Tibial nerve (tissue), 4 donors: Measurements from ENCODE around the gene PFDN1. TPM values are rescaled to one million over a fixed set of nuclear protein-coding genes. Genes with fewer than 3 reads are reported as not detected.

Experiments used
- DNase-seq, 2 donors: peaks; one replicate each; pipeline ENCODE4 v3.0.0-alpha.2; 2019; ENCODE audit warnings: low spot score in 2 of 2
- H3K27ac ChIP-seq, 4 donors: fragments of 200-600 bp; sonication (generic) in 3 of 4; one replicate each; pipeline ENCODE4 v1.5.1; 2017 to 2019; ENCODE audit warnings: mild to moderate bottlenecking in 1 of 4
- H3K27me3 ChIP-seq, 2 donors: fragments of 200-600 bp; sonication (generic) in 1 of 2; one replicate each; pipeline versions ENCODE4 v1.5.1 to v1.6.0; 2017 to 2019
- H3K36me3 ChIP-seq, 3 donors: fragments of 200-600 bp; sonication (generic); one replicate each; pipeline ENCODE4 v1.5.1; 2018 to 2019
- H3K4me1 ChIP-seq, 4 donors: fragments of 200-600 bp; sonication (generic) in 3 of 4; one replicate each; pipeline ENCODE4 v1.5.1; 2017 to 2019
- H3K4me3 ChIP-seq, 4 donors: fragments of 200-600 bp; sonication (generic) in 3 of 4; one replicate each; pipeline ENCODE4 v1.5.1; 2017 to 2019; ENCODE audit warnings: mild to moderate bottlenecking in 1 of 4, moderate library complexity in 1 of 4
- H3K9me3 ChIP-seq, 4 donors: fragments of 200-600 bp; sonication (generic) in 3 of 4; one replicate each; pipeline ENCODE4 v1.5.1; 2017 to 2019
- EP300 ChIP-seq, 2 donors: sonication (generic); formaldehyde crosslinking; IDR thresholded peaks; one replicate each; pipeline ENCODE4 v1.6.1; 2017; ENCODE audit warnings: antibody characterized with exemption in 2 of 2, mild to moderate bottlenecking in 1 of 2
- POLR2A ChIP-seq, 2 donors: fragments of 450-650 bp; IDR thresholded peaks; one replicate each; pipeline ENCODE4 v1.6.1; 2017; ENCODE audit warnings: antibody characterized with exemption in 2 of 2, mild to moderate bottlenecking in 2 of 2, moderate library complexity in 2 of 2
- WGBS, 2 donors: methylation state at CpG; one replicate each; pipeline ENCODE4 v1.1.5; 2018; 5-methylcytosine and 5-hydroxymethylcytosine counted together
- total RNA-seq, 4 donors: library from RNA; depleted of rRNA; stranded (reverse); fragments of >200 nt; gene quantifications; one replicate each; pipeline ENCODE4 v1.1.0, GENCODE V29; 2016
- TF ChIP-seq, protein P1 (sequence below), 5 experiments: fragments of 200-600 bp in 3 of 5; fragments of 450-650 bp in 2 of 5; sonication (generic) in 3 of 5; IDR thresholded peaks; one replicate each; pipeline ENCODE4 v1.5.1; 2016 to 2019; ENCODE audit warnings: antibody characterized with exemption in 5 of 5, mild to moderate bottlenecking in 3 of 5, moderate library complexity in 2 of 5

Gene PFDN1
- total RNA-seq, 4 donors from 2014 or later: 98.2 to 146 (median 109) TPM

DNA sequence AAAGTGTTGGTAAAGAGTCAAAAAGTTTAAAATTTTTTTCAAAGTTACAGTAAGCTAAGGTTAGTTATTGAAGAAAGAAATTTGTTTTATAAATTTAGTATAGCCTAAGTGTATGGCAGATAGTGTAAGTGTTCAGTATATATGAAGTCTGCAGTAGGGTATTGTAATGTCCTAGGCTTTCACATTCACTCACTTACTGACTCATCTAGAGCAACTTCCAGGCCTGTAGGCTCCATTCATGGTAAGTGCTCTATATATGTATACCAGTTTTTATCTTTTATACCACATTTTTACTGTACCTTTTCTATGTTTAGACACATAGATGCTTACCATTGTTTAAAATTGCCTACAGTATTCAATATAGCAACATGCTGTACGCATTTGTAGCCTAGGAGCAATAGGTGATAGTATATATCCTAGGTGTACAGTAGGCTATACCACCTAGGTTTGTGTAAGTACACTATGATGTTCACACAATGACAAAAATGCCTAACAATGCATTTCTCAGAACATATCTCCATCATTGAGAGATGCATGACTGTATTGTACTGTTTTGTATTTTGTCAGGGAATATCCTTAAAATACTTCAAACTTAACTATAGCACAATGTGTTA lies 89.4 kb downstream of the PFDN1 start:
- Histone ChIP-seq H3K27ac (no peak overlapping the region), H3K27me3 (no peaks in the 10 kb centered on the region), H3K36me3 (no peaks in the 10 kb centered on the region), H3K4me3 (no peak overlapping the region), H3K4me1 (peaks cover 0 to 6% (median 0%) of the 10 kb centered on the region in 4 donors), H3K9me3 (no peaks in the 10 kb centered on the region)
- DNase-seq: no peak
- 96 to 97% methylated on average over 1 of the region's 1 CpG for WGBS, 2 donors
- TF ChIP-seq, protein P1, sequence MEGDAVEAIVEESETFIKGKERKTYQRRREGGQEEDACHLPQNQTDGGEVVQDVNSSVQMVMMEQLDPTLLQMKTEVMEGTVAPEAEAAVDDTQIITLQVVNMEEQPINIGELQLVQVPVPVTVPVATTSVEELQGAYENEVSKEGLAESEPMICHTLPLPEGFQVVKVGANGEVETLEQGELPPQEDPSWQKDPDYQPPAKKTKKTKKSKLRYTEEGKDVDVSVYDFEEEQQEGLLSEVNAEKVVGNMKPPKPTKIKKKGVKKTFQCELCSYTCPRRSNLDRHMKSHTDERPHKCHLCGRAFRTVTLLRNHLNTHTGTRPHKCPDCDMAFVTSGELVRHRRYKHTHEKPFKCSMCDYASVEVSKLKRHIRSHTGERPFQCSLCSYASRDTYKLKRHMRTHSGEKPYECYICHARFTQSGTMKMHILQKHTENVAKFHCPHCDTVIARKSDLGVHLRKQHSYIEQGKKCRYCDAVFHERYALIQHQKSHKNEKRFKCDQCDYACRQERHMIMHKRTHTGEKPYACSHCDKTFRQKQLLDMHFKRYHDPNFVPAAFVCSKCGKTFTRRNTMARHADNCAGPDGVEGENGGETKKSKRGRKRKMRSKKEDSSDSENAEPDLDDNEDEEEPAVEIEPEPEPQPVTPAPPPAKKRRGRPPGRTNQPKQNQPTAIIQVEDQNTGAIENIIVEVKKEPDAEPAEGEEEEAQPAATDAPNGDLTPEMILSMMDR (IDR thresholded peaks at IDR 0.05): no peak
- TF ChIP-seq POLR2A (IDR thresholded peaks at IDR 0.05) (no peak), EP300 (IDR thresholded peaks at IDR 0.05) (no peak)

DNA sequence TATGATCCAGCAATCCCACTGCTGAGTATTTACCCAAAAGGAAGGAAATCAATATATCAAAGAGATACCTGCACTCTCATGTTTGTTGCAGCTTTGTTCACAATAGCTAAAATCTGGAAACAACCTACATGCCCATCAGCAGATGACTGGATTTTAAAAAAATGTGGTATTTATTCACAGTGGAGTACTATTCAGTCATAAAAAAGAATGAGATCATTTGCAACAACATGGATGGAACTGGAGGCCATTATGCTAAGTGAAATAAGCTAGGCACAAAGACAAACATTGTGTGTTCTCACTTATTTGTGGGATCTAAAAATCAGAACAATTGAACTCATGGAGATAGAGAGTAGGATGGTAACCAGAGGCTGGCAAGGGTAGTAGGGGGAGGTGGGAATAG lies 94.8 kb downstream of the PFDN1 start:
- TF ChIP-seq EP300 (IDR thresholded peaks at IDR 0.05) (no peak), POLR2A (IDR thresholded peaks at IDR 0.05) (no peak)
- TF ChIP-seq, protein P1 (IDR thresholded peaks at IDR 0.05): no peak
- no peak for DNase-seq
- Histone ChIP-seq H3K4me1 (peaks cover 0 to 9% (median 0%) of the 10 kb centered on the region in 4 donors), H3K27me3 (no peaks in the 10 kb centered on the region), H3K27ac (no peak overlapping the region), H3K36me3 (peaks cover 0 to 7% (median 0%) of the 10 kb centered on the region in 3 donors), H3K4me3 (no peak overlapping the region), H3K9me3 (no peaks in the 10 kb centered on the region)

DNA sequence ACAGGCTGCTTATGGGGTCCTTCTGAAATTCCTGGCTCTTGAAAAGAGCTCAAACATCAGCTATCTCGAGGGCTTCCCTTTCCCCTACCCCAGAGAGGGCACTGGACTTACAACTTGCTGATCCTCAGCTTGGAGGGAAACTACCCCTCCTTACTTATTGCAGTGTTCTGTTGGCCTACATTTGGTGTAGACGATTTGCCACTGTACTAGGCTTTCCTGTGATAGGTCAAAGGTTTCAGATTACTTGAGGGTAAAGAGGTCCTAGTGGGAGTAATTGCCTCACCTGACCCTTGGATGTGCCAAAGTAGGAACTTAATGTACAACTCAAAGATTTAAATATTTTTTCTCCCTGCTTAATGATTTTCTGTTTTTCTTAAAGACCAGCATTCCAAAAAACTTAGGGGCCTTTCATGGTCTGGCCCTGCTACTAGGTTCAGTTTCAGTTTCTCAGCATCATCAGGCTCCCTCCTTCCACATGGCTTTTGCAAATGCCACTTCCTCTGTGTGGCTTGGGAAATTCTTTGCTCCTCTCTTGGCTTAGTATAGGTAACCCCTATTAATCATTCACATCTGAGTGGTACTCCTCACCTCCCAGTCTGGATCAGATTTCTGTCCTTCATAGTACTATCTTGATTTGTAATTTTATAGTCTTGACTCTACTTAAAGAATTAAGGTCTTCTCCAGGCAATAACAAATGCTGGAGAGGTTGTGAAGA lies 95.5 kb downstream of the PFDN1 start:
- peaks cover 0 to 7% (median 0%) of the 10 kb centered on the region in 3 donors for H3K36me3 ChIP-seq
- DNase-seq: no peak
- 43 to 65% methylated on average over 2 of the region's 2 CpGs for WGBS, 2 donors
- no peak overlapping the region for H3K27ac ChIP-seq
- H3K4me1 ChIP-seq: peaks cover 0 to 9% (median 0%) of the 10 kb centered on the region in 4 donors
- no peak overlapping the region for H3K4me3 ChIP-seq
- H3K27me3 ChIP-seq: no peaks in the 10 kb centered on the region
- TF ChIP-seq POLR2A (IDR thresholded peaks at IDR 0.05): no peak
- TF ChIP-seq, protein P1 (IDR thresholded peaks at IDR 0.05): no peak
- no peak for TF ChIP-seq EP300 (IDR thresholded peaks at IDR 0.05)
- H3K9me3 ChIP-seq: no peaks in the 10 kb centered on the region

DNA sequence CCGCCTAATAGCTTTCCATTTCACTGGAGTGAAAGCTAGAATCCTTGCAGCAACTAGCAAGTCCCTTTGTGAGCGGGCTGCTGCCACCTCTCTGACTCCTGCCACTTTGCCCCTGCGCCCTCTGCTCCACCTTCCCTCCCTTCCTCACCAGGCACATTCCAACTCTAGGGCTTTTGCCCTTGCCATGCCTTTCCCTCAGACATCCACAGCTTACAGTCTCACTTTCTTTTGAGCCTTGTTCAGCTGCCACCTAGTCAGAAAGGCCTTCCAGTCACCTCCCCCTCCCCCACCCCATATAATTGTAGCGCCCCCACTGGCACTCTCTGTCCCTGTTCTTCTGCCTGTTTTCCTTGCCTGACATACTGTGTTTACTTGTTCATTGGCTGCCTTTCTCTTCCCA lies 96.9 kb downstream of the PFDN1 start:
- no peak overlapping the region for H3K27ac ChIP-seq
- no peak for DNase-seq
- TF ChIP-seq POLR2A (IDR thresholded peaks at IDR 0.05) (no peak), EP300 (IDR thresholded peaks at IDR 0.05) (no peak)
- TF ChIP-seq, protein P1 (IDR thresholded peaks at IDR 0.05): no peak
- WGBS, 2 donors: 71 to 77% methylated on average over 4 of the region's 4 CpGs
- H3K4me1 ChIP-seq: peaks cover 0 to 9% (median 0%) of the 10 kb centered on the region in 4 donors
- H3K9me3 ChIP-seq: no peaks in the 10 kb centered on the region
- no peaks in the 10 kb centered on the region for H3K27me3 ChIP-seq
- no peak overlapping the region for H3K4me3 ChIP-seq
- H3K36me3 ChIP-seq: peaks cover 0 to 7% (median 0%) of the 10 kb centered on the region in 3 donors

DNA sequence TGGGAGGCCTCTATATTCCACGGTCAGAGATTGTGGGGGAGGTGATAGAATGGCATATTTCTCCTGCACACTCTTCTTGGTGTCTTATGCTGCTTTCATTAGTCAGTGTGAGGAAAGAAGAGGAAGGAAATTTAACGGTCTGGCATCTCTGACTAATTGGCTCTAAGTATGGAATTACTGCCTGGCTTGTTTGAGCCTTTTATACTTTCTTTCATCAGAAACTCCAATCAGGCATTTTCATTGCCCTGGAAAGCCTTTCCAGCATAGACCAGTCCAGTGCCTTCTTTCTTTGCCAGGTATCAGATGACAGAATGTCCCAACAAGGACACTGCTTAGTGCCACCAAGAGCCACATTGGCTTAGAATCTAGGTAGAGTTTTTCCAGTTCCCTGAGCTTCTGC lies 97.7 kb downstream of the PFDN1 start:
- 28 to 36% methylated on average over 2 of the region's 2 CpGs for WGBS, 2 donors
- Histone ChIP-seq H3K27me3 (no peaks in the 10 kb centered on the region), H3K9me3 (no peaks in the 10 kb centered on the region), H3K4me3 (no peak overlapping the region), H3K4me1 (peaks cover 0 to 9% (median 0%) of the 10 kb centered on the region in 4 donors), H3K36me3 (peaks cover 0 to 7% (median 0%) of the 10 kb centered on the region in 3 donors), H3K27ac (no peak overlapping the region)
- no peak for DNase-seq
- TF ChIP-seq, protein P1 (IDR thresholded peaks at IDR 0.05): no peak
- TF ChIP-seq EP300 (IDR thresholded peaks at IDR 0.05): no peak
- TF ChIP-seq POLR2A (IDR thresholded peaks at IDR 0.05): no peak
